ENCODE measurements around the gene POLR2L. TPM values are rescaled to one million over a fixed set of nuclear protein-coding genes. Genes with fewer than 3 reads are reported as not detected.

Gene POLR2L
- polyA plus RNA-seq, 1 of the 3 experiments (the other 2 are of a cell fraction) = 540 TPM

- Histone ChIP-seq H4K20me1 (ENCODE audit: insufficient read depth) (peaks cover 54% of the 10 kb centered on the region), H3K9ac (no peak overlapping the region), H3F3A (replicated peaks; ENCODE audit: insufficient read depth) (peaks cover 20% of the 10 kb centered on the region), H3K27ac (ENCODE audit: low read depth in 2 of 2, low read length in 1 of 2) (no peak overlapping the region; a peak in 1 of 4 replicates), H2AFZ (ENCODE audit: low read depth) (no peak overlapping the region), H3K9me2 (no peaks in the 10 kb centered on the region), H3K4me1 (ENCODE audit: control insufficient read depth in 1 of 2, insufficient read depth in 2 of 2, low read depth in 1 of 2, low read length in 1 of 2) (peaks cover 32 to 41% of the 10 kb centered on the region in 2 experiments; a peak in 3 of 4 replicates), H3K79me2 (ENCODE audit: insufficient read depth) (peaks cover 59% of the 10 kb centered on the region), H3K4me3 (ENCODE audit: low read depth in 2 of 2, low read length in 1 of 2) (peak overlapping the region; percentile 43 to 51), H3K9me3 (no peaks in the 10 kb centered on the region), H3K36me3 (replicated peaks in 1 of 2; ENCODE audit: control insufficient read depth in 1 of 2, insufficient read depth in 2 of 2, low read length in 1 of 2) (no peaks in the 10 kb centered on the region), H3K4me2 (peak overlapping the region; percentile 86), H3K27me3 (ENCODE audit: insufficient read depth) (no peaks in the 10 kb centered on the region)
- CTCF ChIA-PET = interaction anchor here (0.7 to 7.5 kb wide), 22 partner anchors 8 to 241 kb away, joined by 3 to 70 read pairs (median 8); no protein-coding TSS in a partner anchor
- WGBS (ENCODE audit: low lambda C conversion rate) = 34% methylated on average over 15 of the region's 71 CpGs
- DNase-seq = peak; percentile 98
- POLR2A ChIA-PET = no interaction called here
- TF ChIP-seq CTCF (IDR thresholded peaks at IDR 0.05) = no peak
- no peak for TF ChIP-seq JUND (IDR thresholded peaks at IDR 0.05)
- no peak for TF ChIP-seq NRF1 (IDR thresholded peaks at IDR 0.05; ENCODE audit: low read depth, low read length)
- TF ChIP-seq ZBTB33 (IDR thresholded peaks at IDR 0.05; ENCODE audit: borderline replicate concordance, low read depth) = no peak
- no peak for TF ChIP-seq GATA2 (CRISPR knock-in tag; IDR thresholded peaks at IDR 0.05)
- no peak for TF ChIP-seq USF2 (IDR thresholded peaks at IDR 0.05; ENCODE audit: borderline replicate concordance, low read depth, low read length)
Measured at GRCh38 chr11:849104-849824, 6.9 kb upstream of the POLR2L start.

GRCh38 chr11:848380-848931, 6.1 kb upstream of the POLR2L start:
- TF ChIP-seq JUND (IDR thresholded peaks at IDR 0.05) (no peak), CTCF (IDR thresholded peaks at IDR 0.05) (peak; percentile 73), SMC3 (IDR thresholded peaks at IDR 0.05; ENCODE audit: low read depth, low read length) (peak; percentile 60), RAD21 (IDR thresholded peaks at IDR 0.05; ENCODE audit: low read length) (peak; percentile 79), RCOR1 (IDR thresholded peaks at IDR 0.05; ENCODE audit: low read length) (no peak), NFIC (IDR thresholded peaks at IDR 0.05; ENCODE audit: borderline replicate concordance) (no peak), USF2 (IDR thresholded peaks at IDR 0.05; ENCODE audit: borderline replicate concordance, low read depth, low read length) (no peak), RFX5 (IDR thresholded peaks at IDR 0.05; ENCODE audit: low read length) (no peak)
- H3K79me2 ChIP-seq (ENCODE audit: insufficient read depth) = peaks cover 59% of the 10 kb centered on the region
- H3K36me3 ChIP-seq (replicated peaks in 1 of 2; ENCODE audit: control insufficient read depth in 1 of 2, insufficient read depth in 2 of 2, low read length in 1 of 2) = no peaks in the 10 kb centered on the region
- no peak overlapping the region for H3K9ac ChIP-seq
- POLR2A ChIA-PET = interaction anchor here (1.5 kb wide), 1 partner anchor 203 kb away, joined by 3 read pairs; no protein-coding TSS in a partner anchor
- CTCF ChIA-PET = interaction anchor here (0.7 to 7.5 kb wide), 29 partner anchors 9 to 242 kb away, joined by 3 to 70 read pairs (median 5); partner anchors contain the start of gene MUC6
- no peaks in the 10 kb centered on the region for H3K9me3 ChIP-seq
- H3K4me2 ChIP-seq = peak overlapping the region; percentile 86
- DNase-seq = peak; percentile 89
- H3K9me2 ChIP-seq = no peaks in the 10 kb centered on the region
- peaks cover 20% of the 10 kb centered on the region for H3F3A ChIP-seq (replicated peaks; ENCODE audit: insufficient read depth)
- H4K20me1 ChIP-seq (ENCODE audit: insufficient read depth) = peaks cover 47% of the 10 kb centered on the region
- no peak overlapping the region for H2AFZ ChIP-seq (ENCODE audit: low read depth)
- no peak overlapping the region for H3K27ac ChIP-seq (ENCODE audit: low read depth in 2 of 2, low read length in 1 of 2)
- H3K27me3 ChIP-seq (ENCODE audit: insufficient read depth) = no peaks in the 10 kb centered on the region
- WGBS (ENCODE audit: low lambda C conversion rate) = 35% methylated on average over 13 of the region's 14 CpGs
- H3K4me1 ChIP-seq (ENCODE audit: control insufficient read depth in 1 of 2, insufficient read depth in 2 of 2, low read depth in 1 of 2, low read length in 1 of 2) = peaks cover 32 to 41% of the 10 kb centered on the region in 2 experiments; a peak in 3 of 4 replicates
- H3K4me3 ChIP-seq (ENCODE audit: low read depth in 2 of 2, low read length in 1 of 2) = peak overlapping the region in 1 of 2 experiments; percentile 26; a peak in 1 of 4 replicates

Measured in SK-N-SH (cell line).